GM18873 (cell line): ENCODE data around the gene SRM.
"Not testable (repeated sequence)": the region's sequence is repeated elsewhere in the genome, so short reads cannot be mapped to it uniquely, and the experiment has no call there.

ENCODE experiments used
- ATAC-seq: cut with Tn5 transposase; IDR thresholded peaks from one replicate; pipeline ENCODE4 v1.9.1; 2021; ENCODE audit warnings: mild to moderate bottlenecking, moderate library complexity, moderate number of reproducible peaks; ENCODE audit not compliant: unreplicated experiment, low FRiP score

The SRM gene

GRCh38 chr1:11046625-11047365 lies 13.0 kb downstream of the SRM start, which contains the start of gene MASP2:
MASP2 (minus strand) TSS chr1:11047239; CDS start chr1:11047207, 32 bp downstream.
- no peak for ATAC-seq

DNA sequence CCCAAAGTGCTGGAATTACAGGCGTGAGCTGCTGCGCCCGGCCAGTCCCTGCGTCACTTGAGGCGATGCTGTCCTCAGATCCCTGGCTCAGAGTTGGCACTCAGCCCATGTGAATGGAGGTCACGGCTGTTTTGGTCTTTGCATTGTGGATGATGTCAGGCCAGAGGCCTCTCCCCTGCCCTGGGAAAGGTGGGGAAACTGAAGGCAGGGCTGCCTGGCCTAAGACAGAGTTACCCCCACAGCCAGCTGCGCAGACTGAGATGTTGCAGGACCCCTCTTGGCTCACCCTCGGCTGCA lies 13.6 kb downstream of the SRM start:
- no peak for ATAC-seq

GRCh38 chr1:11045428-11046269 lies 14.2 kb downstream of the SRM start:
- no peak for ATAC-seq

GRCh38 chr1:11044849-11045427 lies 14.9 kb downstream of the SRM start:
- no peak for ATAC-seq

DNA sequence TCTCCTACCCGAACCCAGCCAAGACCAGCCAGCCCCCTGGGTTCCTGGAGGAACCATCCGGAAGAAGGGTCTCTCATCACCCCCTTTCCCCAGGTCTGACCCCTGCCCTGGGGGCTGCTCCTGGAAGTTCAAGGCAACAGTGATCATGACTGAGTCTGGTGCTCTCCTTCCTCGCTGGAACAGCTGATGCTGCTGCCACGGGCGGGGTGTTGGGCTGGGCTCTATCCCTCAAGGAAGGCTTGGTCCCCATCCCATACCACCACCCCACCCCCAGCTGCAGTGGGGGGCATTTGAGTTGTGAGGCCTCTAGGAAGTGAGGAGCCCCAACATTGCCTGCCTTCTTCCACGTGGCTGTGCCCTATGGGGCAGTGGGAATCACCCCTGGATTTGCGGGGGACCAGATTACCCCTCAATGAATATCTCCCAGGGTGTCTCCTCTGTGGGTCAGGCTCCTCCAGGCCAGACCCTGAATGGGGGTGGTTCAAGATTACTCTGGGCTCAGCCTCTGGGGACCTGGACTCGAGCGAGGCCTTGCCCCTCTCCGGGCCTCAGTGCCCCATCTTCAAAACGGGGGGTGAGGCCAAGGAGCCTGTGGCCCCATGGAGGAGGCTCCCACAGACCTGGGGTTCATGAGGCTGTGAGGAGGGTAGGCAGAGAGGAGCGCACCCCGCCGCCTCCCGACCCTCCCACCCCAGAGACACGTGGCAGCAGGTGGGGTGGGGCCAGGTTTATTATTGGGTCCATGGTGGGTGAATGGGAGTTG lies 15.6 kb downstream of the SRM start:
- no peak for ATAC-seq

DNA sequence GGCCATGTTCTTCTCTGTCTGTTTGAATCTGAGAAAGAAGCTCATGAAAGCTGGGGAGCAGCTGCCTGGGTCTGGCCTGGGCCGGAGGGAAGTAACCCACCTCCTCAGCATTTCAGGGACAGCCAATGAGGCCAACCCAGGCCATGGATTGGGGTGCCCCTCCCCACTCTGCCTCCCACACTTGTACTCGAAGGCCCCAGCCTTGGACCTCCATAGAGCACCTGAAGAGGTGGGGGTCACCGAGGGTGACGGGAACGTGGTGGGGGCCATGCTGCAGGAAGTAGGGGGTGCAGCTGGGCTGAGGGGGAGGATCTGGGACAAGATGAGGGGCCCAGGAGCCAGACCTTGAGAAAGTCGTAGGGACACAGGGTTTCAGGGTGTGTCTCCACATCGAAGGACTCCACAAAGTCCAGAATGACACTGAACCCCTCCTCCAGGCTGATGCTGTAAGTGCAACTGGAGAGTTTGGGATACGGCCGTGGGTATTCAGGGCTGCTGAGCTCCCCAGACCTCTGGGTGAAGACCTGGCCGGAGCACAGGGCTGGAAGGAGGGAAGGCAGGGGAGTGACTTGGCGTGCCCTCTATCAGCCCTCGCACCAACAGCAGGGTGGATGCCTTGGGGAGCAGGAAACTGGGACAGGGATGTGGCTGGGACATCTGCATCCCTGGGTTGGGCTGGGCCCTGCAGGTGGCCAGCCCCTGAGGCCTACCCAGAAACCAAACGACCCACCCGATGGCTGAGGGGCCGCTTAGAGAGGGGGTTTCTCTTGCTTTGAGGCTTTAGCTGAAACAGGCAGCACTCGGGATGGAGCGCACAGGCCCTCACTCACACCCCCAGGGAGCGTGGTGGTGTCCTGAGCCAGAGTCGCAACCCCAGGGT lies 16.6 kb downstream of the SRM start:
- ATAC-seq: no peak

DNA sequence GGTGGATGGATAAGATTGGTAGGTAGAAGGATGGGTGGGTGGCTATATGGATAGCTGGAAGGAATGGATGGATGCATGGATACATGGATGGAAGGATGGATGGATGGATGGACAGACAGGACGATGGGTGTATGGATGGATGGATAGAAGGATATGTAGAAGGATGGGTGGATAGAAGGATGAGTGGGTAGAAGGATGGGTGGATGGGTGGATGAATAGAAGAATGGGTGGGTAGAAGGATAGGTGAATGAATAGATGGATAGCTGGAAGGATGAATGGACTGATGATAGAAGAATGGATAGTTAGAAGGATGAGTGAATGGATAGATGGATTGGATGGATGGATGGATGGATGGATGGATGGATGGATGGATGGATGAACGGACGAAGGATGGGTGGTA lies 17.8 kb downstream of the SRM start:
- no peak for ATAC-seq

DNA sequence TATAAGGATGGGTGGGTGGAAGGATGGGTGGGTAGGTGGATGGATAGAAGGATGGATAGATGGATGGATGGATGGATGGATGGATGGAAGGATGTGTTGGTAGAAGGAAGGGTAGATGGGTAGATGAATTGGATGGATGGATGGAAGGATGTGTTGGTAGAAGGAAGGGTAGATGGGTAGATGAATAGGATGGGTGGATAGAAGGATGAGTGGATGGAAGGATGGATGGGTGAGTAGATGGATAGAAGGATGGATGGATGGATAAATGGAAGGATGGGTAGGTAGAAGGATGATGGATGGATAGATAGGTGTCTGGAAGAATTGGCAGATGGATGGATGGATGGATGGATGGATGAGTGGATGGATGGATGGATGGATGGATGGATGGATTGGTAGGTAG lies 18.8 kb downstream of the SRM start:
- no peak for ATAC-seq

DNA sequence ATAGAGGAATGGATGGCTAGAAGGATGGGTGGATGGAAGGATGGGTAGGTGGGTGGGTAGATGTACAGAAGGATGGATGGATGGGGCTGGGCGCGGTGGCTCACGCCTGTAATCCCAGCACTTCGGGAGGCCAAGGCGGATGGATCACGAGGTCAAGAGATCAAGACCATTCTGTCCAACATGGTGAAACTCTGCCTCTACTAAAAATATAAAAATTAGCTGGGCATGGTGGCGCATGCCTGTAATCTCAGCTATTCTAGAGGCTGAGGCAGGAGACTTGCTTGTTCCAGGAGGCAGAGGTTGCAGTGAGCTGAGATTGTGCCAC lies 19.8 kb downstream of the SRM start:
- not testable (repeated sequence) for ATAC-seq

- ATAC-seq: no peak
Measured at GRCh38 chr1:11039351-11040104, 20.3 kb downstream of the SRM start.

- ATAC-seq: no peak
Measured at GRCh38 chr1:11037740-11038182, 22.1 kb downstream of the SRM start.

DNA sequence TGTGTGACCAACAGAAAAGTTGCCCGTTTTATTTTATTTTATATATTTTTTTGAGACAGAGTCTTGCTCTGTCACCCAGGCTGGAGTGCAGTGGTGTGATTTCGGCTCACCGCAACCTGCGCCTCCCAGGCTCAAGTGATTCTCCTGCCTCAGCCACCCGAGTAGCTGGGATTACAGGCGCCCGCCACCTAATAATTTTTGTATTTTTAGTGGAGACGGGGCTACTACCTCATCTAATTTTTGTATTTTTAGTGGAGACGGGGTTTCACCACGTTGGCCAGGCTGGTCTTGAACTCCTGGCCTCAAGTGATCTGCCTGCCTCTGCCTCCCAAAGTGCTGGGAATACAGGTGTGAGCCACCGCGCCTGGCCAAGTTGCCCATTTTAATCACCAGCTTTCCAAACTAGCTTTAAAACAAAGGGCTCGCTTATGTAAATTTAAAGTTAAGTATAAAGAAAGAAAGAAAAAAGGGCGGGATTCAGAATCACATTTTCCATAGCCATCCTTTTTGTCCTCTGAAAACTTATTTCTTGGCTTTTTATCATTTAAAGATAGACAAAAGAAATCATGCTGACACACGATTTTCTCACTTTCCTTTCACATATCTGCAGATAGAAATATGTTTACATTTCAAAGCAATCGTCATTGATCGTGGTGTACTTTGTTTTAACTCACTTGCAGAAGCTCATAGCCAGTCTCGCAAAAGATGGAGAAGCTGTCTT lies 22.6 kb downstream of the SRM start:
- not testable (repeated sequence) for ATAC-seq

DNA sequence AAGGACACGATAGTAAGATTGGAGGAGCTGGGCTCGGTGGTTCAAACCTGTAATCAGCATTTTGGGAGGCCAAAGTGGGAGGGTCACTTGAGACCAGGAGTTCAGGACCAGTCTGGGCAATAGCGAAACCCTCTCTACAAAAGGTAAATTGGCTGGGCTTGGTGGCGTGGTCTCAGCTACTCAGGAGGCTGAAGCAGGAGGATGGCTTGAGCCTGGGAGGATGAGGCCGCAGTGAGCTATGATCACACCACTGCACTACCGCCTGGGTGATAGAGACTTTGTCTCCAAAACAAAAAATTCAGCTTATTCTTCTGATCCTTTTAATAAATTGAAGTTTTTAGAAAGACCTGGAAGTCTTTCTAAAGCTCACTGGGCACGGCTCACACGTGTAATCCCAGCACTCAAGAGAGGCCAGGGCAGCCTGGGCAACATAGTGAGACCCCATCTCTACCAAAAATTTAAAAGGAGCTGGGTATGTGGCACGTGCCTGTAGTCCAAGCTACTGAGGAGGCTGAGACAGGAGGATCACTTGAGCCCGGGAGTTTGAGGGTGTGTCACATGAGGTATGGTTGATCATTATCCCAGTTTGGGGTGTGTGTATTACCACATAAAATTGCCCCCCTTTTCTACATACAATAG lies 28.1 kb downstream of the SRM start:
- ATAC-seq: no peak

DNA sequence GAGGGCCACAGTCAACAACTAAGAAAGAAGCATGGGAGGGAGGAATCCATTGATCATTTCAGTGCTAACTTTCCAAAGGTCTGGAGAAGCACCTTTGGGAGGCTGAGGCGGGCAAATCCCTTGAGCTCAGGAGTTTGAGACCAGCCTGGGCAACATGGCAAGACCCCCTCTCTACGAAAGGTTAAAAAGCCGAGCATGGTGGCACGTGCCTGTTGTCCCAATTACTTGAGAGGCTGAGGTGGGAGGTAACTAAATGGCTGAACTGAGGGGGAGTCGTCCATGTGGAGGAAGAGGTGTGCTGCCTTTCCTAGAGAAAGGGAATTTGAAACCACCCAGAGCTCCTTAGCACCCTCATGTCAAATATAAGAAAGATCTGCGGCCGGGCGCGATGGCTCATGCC lies 29.0 kb downstream of the SRM start:
- no peak for ATAC-seq

DNA sequence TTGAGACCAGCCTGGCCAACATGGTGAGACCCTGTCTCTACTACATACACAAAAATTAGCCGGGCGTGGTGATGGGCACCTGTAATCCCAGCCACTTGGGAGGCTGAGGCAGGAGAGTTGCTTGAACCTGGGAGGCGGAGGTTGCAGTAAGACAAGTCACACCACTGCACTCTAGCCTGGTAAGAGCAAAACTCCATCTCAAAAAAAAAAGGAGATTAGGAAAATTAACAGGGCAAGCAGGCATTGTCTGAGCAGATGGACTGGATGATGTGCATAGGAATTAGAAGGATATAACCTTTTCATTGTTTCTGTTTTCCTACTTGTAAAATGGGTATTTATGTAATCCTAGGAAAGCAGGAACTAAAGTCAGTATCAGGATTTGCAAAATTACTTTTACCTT lies 31.8 kb downstream of the SRM start:
- ATAC-seq: no peak

- ATAC-seq: no peak
Measured at GRCh38 chr1:11027316-11027715, 32.5 kb downstream of the SRM start.

GRCh38 chr1:11026903-11027302 lies 32.9 kb downstream of the SRM start:
- ATAC-seq: no peak

GRCh38 chr1:11026052-11026451 lies 33.8 kb downstream of the SRM start:
- no peak for ATAC-seq
